LNCaP clone FGC (cell line): Measurements from ENCODE around the gene TCERG1L.
"Not testable (repeated sequence)": the region's sequence is repeated elsewhere in the genome, so short reads cannot be mapped to it uniquely, and the experiment has no call there.

Experiments used
- DNase-seq: peaks from one replicate; pipeline ENCODE4 v3.0.0-alpha.2; 2011; ENCODE audit warnings: low read depth
- H3K4me3 ChIP-seq: 2 replicates; pipeline ENCODE4 v1.5.1; 2011; ENCODE audit warnings: mild to moderate bottlenecking, low read depth, low read length, control low read depth
- TF ChIP-seq, protein P1 (sequence below): IDR thresholded peaks from 2 replicates; pipeline ENCODE4 v1.5.1; 2012; ENCODE audit warnings: mild to moderate bottlenecking; ENCODE audit not compliant: control insufficient read depth, insufficient read depth; ENCODE audit errors: extremely low read depth

TCERG1L gene

DNA sequence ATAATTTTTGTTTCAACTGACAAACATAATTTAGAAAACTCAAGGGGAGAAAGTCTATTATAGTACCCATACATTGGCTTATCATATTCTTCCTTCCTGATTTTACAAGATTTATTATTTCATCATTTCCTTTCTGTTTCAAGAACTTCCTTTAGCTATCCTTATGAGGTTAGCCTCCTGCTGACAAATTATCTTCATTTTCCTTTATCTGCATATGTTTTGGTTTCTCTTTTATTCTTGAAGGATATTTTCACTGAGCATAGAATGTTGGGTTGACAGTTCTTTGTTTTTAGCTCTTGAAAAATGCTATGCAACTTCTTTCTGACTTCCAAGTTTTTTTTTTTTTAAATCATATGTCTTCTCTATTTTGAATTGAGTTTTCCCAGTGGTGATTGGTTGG is 21.3 kb upstream of the TCERG1L start:
- no peak overlapping the region for H3K4me3 ChIP-seq
- TF ChIP-seq, protein P1, sequence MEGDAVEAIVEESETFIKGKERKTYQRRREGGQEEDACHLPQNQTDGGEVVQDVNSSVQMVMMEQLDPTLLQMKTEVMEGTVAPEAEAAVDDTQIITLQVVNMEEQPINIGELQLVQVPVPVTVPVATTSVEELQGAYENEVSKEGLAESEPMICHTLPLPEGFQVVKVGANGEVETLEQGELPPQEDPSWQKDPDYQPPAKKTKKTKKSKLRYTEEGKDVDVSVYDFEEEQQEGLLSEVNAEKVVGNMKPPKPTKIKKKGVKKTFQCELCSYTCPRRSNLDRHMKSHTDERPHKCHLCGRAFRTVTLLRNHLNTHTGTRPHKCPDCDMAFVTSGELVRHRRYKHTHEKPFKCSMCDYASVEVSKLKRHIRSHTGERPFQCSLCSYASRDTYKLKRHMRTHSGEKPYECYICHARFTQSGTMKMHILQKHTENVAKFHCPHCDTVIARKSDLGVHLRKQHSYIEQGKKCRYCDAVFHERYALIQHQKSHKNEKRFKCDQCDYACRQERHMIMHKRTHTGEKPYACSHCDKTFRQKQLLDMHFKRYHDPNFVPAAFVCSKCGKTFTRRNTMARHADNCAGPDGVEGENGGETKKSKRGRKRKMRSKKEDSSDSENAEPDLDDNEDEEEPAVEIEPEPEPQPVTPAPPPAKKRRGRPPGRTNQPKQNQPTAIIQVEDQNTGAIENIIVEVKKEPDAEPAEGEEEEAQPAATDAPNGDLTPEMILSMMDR: no peak
- no peak for DNase-seq

GRCh38 chr10:131323880-131324279 is 12.4 kb upstream of the TCERG1L start:
- no peak overlapping the region for H3K4me3 ChIP-seq
- TF ChIP-seq, protein P1: no peak
- no peak for DNase-seq

DNA sequence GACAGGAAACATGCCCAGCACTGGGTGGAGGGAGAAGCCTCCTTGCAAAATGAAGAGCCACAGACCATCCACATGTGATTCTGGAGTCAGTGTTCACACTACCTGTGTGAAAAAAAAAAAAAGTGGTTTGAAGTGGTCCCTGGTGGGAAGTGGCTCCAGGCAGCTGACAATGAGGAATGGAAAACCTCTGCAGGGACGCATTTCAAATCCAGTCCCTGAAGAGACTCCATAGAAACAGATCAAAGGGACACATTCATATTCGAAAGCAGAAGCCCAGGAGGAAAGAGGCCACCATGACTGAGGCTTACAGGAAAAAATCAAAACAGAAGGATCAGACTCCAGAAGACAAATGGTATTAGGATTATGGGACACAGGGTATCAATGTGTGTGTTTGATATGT is 11.5 kb upstream of the TCERG1L start:
- no peak for DNase-seq
- TF ChIP-seq, protein P1: no peak
- no peak overlapping the region for H3K4me3 ChIP-seq

DNA sequence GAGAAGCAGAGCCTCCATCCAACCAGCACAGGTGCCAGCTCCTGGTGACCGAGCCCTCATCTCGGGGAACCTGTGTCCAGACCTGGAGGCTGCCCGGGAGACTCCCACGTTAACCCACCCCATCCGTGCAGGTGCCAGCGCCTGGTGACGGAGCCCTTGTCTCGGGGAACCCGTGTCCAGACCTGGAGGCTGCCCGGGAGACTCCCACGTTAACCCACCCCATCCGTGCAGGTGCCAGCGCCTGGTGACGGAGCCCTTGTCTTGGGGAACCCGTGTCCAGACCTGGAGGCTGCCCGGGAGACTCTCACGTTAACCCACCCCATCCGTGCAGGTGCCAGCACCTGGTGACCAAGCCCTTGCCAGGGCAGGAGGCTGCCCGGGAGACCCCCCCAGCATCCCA is 11.1 kb upstream of the TCERG1L start:
- not testable (repeated sequence) for DNase-seq, H3K4me3 ChIP-seq

DNA sequence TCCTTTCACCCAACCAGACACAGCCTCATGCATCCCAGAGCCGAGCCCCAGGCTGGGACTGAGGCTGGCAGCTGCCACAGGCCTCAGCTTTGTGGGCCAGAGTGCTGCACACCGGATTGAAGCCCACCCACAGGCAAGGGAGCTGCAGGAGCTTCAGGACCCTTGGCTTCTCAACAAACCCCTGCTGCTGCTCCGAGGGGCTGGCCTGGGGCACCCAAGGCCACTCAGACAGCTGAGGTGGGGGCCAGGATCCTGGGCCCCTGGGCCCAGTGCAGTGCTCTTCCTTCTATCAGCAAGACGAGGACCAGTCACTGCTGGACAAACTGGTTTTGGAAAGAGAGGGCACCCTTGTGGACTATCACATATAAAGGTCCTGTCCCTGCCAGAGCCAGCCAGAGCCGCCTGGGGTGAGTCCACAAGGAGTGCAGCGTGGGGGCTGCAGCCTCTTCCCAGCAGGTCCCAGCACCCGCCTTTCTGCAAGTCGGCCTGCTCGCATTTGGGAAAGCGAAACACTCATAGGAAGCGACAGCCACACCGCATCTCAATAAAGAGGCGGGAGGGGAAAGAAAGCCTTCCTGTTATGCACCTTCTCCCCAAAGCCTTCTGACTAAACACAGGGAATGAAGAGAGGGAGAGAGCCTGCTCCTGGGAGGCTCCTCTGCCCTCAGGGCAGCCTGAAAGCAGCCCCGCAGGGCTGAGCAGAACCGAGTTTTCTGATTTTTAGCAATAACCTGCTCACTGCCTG is 9.5 kb upstream of the TCERG1L start:
- TF ChIP-seq, protein P1: no peak
- H3K4me3 ChIP-seq: no peak overlapping the region
- no peak for DNase-seq

DNA sequence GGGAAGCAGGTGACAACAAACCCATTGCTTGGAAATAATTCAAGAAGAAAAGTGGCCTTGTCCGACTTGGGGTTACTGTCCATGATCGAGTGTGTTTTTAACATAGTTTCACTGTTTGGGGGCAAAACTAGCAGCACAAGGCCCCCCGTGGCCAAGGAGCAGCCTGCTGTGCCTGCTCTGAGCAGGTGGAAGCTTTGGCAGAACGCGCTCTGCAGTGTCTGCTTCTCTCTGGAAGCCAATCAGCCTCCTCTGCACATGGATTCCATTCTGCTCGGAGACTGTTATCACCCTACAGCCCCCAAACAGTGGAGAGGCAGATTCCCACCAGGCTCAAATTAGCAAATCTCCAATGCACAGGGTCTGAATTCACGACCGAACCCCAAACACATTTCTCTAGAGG is 7.3 kb upstream of the TCERG1L start:
- TF ChIP-seq, protein P1: no peak
- DNase-seq: no peak

GRCh38 chr10:131318291-131318690 is 6.8 kb upstream of the TCERG1L start:
- no peak overlapping the region for H3K4me3 ChIP-seq
- no peak for DNase-seq
- TF ChIP-seq, protein P1: no peak

More for the DNA sequence above, 7.3 kb upstream of the TCERG1L start:
- H3K4me3 ChIP-seq: no peak overlapping the region
